CD4-positive, alpha-beta T cell treated with Interleukin-17A for 4 hours (primary cell): ENCODE data around the gene PTDSS2.
"Not testable (repeated sequence)": the region's sequence is repeated elsewhere in the genome, so short reads cannot be mapped to it uniquely, and the experiment has no call there.

Experiments
- DNase-seq: peaks from one replicate; pipeline ENCODE4 v3.0.0-alpha.2; 2020; ENCODE audit warnings: mixed read lengths

PTDSS2 gene

DNA sequence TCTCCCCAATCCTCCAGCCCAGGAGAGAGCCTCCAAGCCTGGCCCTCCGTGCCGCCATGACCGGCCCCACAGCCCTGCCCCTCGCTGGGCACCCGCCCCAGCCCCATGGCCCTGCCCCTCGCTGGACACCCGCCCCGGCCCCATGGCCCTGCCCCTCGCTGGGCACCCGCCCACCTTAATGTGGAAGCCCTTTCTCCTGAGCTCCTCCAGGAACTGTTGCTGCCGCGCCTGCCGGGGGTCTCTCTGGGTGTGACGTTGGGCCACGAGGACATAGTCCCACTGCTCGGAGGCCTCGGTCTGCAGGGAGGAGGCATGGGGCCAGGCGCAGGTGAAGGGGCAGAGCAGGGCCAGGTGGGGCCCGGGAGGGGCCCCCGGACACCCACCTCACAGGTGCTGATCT, 16.4 kb upstream of the PTDSS2 start:
- DNase-seq: no peak

DNA sequence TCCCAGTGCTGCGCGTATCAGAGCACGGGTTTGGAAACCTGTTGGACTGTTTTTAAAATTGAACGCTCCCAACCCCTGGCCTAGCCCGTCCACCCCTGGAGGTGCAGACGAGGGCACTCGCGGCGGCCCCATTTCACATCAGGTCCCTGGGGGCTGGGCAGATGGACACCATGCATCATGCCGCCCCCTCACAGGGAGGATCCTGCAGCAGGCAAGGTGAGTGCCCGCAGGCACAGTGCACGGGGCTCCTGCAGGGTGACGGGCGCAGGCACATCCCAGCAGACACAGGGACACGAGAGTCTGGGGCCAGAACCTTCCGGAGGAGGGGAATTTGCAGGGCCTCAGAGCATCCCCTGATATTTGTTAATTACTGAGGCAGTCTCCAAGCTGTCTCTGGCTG, 15.6 kb upstream of the PTDSS2 start:
- no peak for DNase-seq

DNA sequence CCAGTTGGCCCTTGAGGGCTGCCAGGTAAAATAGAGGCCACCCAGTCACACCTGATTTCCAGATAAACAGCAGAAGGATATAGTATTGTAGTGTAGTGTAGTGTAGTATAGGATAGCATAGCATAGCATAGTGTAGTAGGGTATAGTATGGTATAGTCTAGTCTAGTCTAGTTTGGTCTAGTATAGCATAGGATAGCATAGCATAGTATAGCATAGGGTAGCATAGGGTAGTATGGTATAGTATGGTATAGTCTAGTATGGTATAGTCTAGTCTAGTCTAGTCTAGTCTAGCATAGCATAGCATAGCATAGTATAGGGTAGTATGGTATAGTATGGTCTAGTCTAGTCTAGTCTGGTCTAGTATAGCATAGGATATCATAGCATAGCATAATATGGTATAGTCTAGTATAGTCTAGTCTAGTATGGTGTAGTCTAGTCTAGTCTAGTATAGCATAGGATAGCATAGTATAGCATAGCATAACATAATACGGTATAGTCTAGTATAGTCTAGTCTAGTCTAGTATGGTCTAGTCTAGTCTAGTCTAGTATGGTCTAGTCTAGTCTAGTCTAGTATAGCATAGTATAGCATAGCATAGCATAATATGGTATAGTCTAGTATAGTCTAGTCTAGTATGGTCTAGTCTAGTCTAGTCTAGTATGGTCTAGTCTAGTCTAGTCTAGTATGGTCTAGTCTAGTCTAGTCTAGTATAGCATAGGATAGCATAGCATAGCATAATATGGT, 14.9 kb upstream of the PTDSS2 start:
- not testable (repeated sequence) for DNase-seq

DNA sequence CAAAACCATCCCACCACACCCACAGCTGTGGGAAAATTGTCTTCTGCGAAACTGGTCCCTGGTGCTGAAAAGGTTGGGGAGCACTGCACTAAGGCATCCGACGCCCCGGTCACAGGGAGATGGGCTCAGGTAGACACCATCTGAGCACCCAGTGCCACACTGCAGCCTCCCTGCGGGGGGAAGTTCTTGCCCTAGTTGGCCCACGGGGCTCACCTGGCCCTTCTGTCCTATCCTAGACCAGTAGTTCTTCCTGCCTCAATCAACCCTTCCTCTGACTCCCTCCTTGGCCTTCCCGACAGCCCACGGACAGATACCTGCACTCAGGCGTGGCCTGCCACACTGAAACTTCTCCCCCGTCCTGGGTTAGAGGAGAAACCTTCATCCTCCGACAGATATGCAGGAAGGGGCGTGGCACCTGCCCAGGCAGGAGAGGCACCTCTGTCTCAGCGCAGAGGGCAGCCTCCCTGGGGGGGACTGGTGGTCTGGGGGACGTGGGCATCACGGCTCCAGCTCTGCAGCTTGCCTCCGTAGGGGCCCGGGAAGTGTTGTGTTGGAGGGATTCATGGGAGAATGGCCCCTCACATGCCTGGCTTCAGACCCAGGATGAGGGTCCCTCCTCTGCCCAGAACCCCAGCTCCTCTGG, 12.7 kb upstream of the PTDSS2 start:
- DNase-seq: no peak

DNA sequence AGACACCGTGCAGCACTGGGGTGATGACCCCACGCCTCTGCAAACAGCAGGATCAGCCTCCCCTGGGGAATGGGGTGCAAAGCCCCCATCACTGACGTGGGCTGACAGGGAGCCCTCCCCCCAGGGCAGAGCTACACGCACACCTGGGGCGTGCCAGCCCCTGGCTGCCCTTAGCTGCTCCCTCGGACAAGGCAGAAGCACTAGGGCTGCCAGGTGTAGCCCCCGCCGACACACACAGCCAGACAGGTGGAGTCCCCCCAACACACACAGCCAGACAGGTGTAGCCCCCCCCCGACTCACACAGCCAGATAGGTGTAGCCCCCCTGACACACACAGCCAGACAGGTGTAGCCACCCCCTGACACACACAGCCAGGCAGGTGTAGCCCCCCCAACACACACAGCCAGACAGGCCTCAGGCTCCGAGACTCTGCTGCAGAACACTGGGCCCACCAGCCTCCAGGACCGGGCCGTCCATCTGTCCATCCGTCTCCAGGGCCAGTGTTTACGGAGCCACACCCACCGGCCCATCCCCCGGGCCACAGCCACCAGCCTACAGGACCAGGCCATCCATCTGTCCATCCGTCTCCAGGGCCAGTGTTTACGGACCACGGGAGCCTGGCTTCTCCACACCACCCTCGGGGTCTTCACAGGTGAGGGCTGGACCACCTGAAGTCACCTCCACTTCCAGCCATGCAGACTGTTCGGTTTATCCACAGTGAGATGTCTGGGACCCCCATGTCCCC, 11.8 kb upstream of the PTDSS2 start:
- DNase-seq: no peak

DNA sequence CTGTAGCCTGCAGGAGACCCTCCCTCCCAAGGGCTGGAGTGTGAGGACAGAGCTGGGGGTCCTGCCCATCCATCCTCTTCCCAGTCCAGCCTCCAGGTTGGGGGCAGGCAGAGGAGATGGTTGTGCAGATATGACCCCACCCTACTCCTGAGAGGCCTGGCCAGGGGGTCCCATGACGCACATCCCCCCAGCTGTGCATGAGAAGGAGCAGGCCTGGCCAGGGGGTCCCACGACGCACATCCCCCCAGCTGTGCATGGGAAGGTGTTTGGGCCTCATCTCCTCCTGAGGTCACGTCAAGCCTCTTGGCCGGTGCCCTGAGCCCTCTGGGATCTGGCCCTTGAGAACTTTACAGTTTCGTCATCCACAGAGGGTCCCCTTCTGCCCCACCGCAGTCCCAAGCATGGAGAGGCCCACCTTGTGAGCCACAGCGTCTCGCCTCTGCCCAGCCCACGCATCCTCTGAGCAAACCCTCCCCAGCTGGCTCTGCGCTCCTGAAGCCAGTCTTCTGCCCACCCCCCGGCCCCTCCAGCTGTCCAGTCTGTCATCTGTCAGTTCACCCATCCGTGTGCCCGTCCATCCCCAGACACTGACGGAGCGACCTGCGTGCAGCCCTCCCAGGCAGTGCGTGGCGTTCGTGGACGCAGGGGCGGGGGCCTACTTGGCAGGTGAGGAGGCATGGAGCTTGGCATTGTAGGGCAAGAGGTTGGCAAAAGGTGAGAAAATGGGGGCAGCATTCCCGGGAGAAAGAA, 10.6 kb upstream of the PTDSS2 start:
- no peak for DNase-seq

DNA sequence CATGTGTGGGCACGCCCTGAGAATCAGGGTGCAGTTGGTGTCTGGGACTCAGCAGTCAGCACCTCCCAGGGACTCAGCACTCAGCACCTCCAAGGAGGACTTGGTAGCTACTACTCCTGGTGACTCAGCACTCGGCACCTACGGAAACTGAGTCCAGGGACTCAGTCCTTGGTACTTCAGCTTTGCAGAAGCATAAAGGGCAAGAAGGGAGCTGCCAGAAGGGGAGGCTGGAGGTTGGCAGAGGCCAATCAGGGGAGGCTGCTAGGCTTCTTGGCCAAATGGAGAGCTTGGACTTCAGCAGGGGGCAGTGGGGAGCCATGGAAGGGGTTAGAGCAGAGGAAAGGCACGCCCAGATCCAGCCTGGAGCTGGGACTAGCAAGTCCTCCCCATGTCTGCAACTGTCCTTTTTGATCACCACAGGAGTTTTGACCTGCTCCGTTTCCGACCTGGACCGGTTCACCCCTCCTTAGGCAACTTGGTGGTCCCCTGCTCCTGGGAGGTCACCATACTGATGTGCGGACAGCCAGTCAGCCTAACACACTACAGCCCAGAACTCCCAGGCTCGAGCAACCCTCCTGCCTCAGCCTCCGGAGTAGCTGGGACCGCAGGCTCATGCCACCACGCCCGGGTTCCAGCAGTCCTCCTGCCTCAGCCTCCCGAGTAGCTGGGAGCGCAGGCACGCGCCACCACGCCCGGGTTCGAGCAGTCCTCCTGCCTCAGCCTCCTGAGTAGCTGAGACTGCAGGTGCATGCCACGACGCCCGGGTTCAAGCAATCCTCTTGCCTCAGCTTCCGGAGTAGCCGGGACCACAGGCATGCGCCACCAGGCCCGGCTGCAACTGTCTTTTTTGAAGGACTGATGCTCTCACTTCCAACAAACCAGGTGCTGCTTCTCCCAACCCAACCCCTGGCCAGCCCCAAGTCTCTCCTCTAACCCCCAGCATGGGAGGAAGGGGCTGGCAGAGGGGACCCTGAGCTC, 9.7 kb upstream of the PTDSS2 start:
- DNase-seq: no peak

DNA sequence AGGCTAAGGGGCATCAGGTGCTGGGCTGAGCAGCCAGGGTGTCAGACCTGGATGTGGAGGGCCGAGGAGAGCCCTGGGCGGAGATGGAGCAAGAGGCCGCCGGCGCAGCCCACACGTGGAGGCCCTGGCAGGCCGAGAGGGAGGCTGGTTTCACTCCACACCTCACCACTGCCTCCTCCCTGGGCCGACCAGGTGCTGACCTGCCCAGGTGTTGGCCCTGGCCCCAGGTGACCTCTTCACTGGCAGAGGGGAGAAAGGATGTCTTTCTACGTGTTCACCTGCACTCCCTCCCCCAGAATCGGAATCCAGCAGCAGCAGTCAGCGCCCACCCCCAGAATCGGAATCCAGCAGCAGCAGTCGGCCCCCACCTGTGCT, 9.0 kb upstream of the PTDSS2 start:
- no peak for DNase-seq

DNA sequence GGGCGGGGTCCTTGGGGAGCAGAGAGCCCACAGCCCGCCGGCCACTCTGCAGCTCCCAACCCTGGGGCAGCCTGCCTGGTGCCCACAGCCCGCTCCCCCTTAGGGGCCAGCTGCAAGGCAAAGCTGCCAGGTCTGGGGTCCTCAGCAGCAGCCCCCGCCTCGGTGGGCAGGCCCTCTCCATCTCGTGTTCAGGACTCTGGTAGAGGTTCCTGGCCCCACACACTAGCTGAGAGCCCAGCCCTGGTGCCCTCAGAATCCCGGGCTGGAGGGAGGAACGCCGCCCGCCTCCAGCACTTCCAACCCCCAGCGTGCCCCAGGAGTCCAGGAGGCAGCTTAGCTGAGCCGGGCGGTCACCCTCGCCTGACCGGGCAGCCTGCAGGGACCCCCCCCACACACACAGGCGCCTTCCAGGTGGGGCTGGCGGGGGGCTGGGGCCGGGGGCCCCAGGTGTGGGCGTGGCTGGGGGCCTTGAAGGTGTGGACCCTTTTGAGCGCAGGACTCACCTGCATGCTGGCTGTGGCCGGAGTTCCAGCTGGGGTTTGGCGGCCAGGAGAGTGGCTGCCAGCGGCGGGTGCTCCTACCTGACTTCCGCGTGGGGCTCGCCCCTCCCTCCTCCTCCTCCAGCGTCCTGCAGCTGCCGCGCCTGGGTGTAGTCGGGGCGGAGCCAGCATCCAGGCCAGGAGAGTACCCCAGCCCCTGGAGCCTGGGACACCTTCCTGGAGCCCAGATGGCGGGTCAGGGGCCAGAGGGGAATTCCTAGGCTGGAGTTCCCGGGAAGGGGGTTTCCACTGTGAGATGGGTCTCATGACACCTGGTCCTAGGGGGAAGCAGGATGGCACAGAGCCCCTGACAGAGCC, 8.4 kb upstream of the PTDSS2 start, which contains the start of gene ANO9:
Gene ANO9, minus strand, starts transcription at position 594 of the 857 bp plus-strand sequence. Its CDS starts 85 bp downstream, at position 509.
- peak; percentile 80 for DNase-seq

DNA sequence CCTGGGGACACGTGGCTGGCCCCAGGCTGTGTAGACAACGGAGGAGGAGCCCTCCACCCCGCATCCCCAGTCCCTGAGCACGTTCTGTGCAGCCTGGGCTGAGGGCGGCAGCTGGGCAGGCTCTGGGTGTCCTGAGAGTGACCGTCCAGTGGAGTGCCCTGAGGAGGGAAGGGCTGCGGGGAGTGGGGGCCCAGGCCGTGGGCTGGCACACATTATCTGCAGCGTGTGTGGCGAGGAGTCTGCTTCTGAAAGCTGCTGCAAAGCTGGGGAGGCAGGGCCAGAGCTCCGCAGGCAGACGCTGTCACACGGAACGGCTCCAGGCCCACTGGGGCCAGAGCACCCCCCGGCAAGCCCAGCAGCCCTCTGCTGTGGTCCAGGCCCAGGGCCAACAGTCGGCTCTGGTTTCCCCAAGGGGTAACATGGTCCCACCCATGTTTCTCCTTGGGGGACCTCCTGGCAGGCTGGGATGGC, 7.4 kb upstream of the PTDSS2 start:
- no peak for DNase-seq

DNA sequence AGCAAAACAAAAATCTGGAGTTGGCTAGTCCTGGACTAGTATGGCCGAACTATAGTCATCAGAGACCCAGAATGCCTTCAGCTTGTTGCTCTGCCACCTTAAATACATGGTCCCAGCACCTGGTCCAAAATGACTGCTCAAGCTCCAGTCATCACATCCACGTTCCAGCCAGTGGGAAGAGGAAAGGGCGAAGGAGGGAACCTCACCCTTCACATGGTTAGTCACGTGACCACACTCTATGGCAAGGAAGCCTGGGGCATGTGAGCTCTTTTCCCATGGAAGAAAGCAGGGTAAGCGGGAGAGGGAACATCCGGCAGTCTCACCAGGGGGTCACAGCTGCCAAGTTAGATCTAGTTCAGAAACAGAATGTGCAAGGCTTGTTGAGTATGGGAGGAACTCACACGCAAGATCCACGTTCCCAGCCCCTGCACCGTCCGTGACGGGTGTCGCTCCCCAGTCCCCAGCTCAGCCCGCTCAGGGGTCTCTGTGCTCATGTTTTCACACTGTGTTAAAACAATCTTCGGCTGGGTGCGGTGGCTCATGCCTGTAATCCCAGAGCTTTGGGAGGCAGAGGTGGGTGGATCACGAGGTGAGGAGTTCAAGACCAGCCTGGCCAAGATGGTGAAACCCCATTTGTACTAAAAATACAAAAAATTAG, 6.4 kb upstream of the PTDSS2 start:
- no peak for DNase-seq

DNA sequence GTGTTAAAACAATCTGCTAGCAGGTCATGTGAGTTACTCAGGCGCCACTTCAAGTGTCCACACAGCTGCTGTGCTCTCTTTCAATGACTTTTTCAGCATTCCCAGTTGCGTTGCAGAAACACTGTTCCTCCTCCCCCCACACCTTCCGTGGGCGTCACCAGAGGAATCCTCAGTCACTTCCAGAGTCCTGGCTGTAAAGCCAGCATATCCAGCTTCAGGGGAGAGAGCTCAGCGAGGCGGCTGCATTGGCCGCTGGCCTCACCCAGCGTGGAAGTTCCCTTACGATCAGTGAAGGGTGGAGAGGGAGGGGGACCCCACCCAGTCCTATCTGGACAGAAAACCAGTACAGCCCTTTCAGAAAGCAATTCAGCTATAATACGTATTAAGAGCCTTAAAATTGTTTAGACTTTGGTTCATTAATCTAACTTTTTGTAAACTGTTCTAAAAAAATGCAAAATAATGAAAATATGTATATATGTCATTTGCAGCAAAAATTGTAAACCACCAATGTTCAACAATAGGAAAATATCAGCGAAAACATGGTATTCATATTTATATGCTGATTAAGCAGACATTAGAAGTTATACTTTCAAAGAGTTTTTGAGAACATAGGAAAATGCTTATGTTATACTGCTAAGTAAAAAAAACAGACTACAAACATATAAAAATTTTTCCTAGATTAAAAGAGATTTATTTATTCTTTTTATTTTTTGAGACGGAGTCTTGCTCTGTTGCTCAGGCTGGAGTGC, 5.5 kb upstream of the PTDSS2 start:
- DNase-seq: no peak

DNA sequence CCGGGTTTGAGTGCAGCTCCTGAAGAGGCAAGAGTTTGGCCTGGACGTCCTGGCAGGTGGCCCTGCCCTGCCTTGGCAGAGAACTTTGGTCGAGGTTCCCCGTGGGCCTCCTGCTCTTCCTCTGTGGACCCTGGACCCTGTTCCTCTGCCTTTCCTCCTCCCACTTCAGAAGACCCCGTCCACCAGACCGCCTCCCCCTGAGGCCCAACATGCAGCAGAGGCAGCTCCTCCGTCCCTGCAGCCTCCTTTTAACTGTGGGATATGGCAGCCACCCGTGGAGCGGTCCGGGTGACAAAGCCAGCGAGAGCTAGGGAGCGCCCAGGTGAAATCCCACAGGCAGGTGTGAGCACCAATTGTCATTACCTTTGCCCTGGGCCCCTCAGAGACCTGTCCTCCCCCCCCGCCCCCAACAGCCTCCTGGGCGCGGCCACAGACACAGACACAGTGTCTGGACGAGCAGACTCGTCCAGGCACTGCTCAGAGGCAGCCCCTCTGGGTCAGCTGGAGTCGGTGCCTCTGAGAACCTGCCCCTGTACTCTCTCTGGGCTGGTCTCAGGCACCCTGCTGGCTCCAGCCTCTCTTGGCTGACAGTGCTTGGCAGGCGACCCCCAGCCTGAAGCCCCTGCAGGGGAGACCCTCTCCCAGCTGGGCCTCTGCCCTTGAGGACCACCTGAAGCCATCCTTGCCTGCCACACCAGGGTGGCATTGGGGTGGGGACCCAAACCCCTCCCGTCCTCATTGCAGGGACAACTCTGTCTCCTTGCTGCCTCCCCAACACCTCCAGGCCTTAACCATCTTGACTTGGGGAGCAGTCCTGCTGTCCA, 4.1 kb upstream of the PTDSS2 start:
- DNase-seq: no peak

DNA sequence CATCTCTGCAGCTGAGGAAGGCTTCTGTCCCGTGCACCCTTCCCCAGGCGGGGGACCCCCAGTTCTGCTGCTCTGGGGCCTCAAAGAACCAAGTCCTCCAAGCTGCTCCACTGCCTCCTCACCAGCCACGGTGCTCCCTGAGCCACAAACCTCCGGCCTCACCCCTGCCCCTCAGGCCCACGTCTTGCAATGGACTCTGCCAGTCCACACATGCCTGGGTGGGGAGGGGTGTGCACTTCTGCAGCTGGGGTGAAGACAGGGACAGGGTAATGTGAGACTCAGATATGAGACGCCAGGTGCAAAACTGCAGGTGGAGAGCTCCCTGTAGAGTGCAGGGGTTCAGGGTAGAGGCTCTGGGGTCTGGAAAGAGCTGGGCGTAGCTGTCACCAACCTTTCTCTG, 3.2 kb upstream of the PTDSS2 start:
- DNase-seq: no peak

DNA sequence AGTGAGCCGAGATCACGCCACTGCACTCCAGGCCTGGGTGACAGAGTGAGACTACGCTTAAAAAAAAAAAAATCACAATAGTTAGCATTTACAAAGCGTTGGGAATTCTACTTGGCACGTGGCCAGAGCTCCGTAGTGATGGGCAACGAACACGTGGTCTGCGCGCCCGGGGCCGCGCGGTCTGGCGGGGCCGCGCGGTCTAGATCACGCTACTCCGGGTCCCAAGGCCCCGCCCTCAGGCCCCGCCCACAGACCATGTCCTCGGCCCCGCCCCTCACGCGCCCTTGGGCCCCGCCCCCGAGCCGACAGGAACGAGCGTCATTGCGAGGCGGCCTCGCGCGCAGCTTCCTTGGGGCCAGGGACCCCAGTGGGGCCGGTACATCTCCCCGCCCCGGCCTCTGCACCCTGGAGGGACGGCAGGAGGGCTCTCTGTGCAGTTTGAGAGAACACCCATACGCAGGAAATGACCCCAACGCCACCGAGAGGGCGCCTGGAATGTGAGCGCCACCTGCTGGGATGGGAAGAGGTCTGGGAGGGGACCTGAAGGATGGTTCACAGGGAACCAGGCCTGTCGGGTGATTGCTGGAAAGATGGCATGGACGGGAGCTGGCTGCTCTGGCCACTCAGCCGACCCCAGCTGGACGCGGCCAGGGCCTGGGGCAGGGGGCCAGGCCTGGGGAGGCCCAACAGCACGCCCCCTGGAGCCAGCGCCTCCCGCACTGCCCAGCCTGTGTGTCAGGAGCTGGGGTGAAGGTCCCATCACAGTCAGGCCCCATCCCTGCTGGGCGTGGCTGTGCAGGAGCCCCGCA, 2.0 kb upstream of the PTDSS2 start:
- DNase-seq: peak; percentile 98

DNA sequence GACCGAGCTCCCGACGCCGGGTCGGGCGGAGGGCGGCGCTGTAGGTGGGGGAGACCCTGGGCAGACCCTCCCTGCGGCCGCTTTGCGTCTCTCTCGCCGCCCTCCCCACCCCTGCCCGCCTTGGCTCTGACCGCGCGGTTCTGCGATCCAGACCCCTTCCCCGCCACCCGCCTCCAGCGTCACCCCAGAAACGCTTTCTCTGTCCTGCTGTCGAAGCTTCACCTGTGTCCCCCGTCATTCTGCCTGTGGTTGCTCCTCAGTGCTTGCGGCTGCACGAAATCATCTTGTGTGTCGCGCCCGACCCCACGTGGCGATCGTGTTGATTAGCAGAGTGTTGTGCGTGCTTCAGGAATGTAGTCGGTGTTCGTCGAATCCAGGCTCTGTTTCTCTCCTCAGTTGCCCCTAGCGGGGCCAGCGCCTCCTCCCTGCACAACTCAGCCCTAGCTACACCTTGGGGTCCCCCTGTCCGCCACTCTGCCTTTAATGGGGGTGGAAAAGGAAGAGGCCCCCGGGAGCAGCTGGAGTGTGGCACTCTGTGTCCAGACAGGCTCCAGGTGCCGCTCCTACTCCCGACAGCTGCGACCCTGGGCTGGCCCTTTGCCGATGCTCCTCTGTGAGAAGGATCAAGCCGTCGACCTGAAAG, 851 bp downstream of the PTDSS2 start:
- DNase-seq: peak; percentile 87

DNA sequence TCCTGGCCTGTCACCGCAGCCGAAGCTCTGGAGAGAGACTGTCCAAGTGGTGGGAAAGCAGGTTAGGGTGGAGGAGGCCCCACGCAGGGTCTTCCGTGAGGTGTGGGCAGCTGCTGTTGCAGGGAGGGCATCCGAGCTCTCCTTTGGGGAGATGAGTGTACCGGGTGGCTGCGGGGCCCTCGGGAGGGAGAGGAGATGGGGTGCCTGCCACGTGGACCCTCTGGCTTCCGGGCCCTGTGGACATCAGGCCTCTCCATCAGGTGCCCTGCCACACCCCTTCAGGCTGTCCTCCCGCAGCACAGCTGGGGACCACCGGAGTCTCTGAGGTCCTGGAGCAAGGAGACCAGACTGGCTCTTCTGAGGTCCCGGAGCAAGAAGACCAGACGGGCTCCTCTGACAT, 1.7 kb downstream of the PTDSS2 start:
- DNase-seq: no peak
